H1 (cell line): ENCODE data around the gene PRR7. TPM values are rescaled to one million over a fixed set of nuclear protein-coding genes. Genes with fewer than 3 reads are reported as not detected.
"Not testable (repeated sequence)": the region's sequence is repeated elsewhere in the genome, so short reads cannot be mapped to it uniquely, and the experiment has no call there.

Source experiments
- CTCF ChIA-PET: fragments of 300-600 bp; sonication (Branson Sonifier 250); formaldehyde crosslinking; loops from one replicate; lab custom pipeline; 2021; ENCODE audit not compliant: partially characterized antibody; lab: Charles Lee
- POLR2A ChIA-PET: fragments of 300-600 bp; sonication (Branson Sonifier 250); formaldehyde crosslinking; loops from one replicate; lab custom pipeline; 2021; ENCODE audit warnings: inconsistent platforms; ENCODE audit not compliant: partially characterized antibody; lab: Charles Lee
- DNase-seq, 2 experiments: peaks; one replicate each; pipeline versions ENCODE4 v3.0.0 to v3.0.0-alpha.2; 2010 to 2022; ENCODE audit warnings: low spot score in 2 of 2, low read depth in 1 of 2, mixed read lengths in 1 of 2
- FAIRE-seq: peaks from 2 replicates; lab custom pipeline; 2011; peaks lifted over from hg19 to GRCh38; lab: Jason Lieb, UNC
- H2AFZ ChIP-seq: 2 replicates; pipeline ENCODE4 v1.8.1; 2012; ENCODE audit warnings: low read length, inconsistent platforms
- H2AK5ac ChIP-seq: 2 replicates; pipeline ENCODE4 v1.6.1; 2013; ENCODE audit warnings: low read depth, low read length
- H2BK120ac ChIP-seq: replicated peaks from 2 replicates; pipeline ENCODE3; 2013; ENCODE audit warnings: low read depth, low read length, inconsistent platforms
- H2BK12ac ChIP-seq: 2 replicates; pipeline ENCODE4 v1.6.1; 2013; ENCODE audit warnings: low read depth, low read length
- H2BK15ac ChIP-seq: 2 replicates; pipeline ENCODE4 v1.6.1; 2013; ENCODE audit warnings: low read length
- H2BK20ac ChIP-seq: 2 replicates; pipeline ENCODE4 v1.6.1; 2013; ENCODE audit warnings: low read length
- H2BK5ac ChIP-seq: 2 replicates; pipeline ENCODE4 v1.6.1; 2013; ENCODE audit warnings: low read depth, low read length
- H3K14ac ChIP-seq: 2 replicates; pipeline ENCODE4 v1.6.1; 2013; ENCODE audit warnings: inconsistent platforms; ENCODE audit not compliant: insufficient read length
- H3K18ac ChIP-seq: 2 replicates; pipeline ENCODE4 v1.6.1; 2013; ENCODE audit warnings: low read length; ENCODE audit errors: extremely low read depth
- H3K23ac ChIP-seq: 2 replicates; pipeline ENCODE4 v1.6.1; 2013; ENCODE audit warnings: inconsistent platforms; ENCODE audit not compliant: insufficient read length
- H3K23me2 ChIP-seq: 2 replicates; pipeline ENCODE4 v1.6.1; 2013; ENCODE audit warnings: low read depth, low read length
- H3K27ac ChIP-seq: 2 replicates; pipeline ENCODE4 v1.6.1; 2011; ENCODE audit warnings: low read depth, low read length, inconsistent platforms
- H3K27me3 ChIP-seq, 4 experiments: replicated peaks in 1 of 4; 1 replicate in 1 of 4; 2 replicates in 3 of 4; pipeline versions ENCODE4 v1.6.1 to v1.8.1; 2011 to 2013; ENCODE audit warnings: low read length in 3 of 4, mild to moderate bottlenecking in 3 of 4, inconsistent platforms in 2 of 4, mixed read lengths in 2 of 4, moderate library complexity in 1 of 4; ENCODE audit not compliant: control insufficient read depth in 3 of 4, insufficient read depth in 3 of 4; ENCODE audit errors: extremely low read depth in 1 of 4
- H3K36me3 ChIP-seq, 4 experiments: 2 replicates each; pipeline versions ENCODE4 v1.6.1 to v1.8.1; 2011 to 2013; ENCODE audit warnings: mild to moderate bottlenecking in 4 of 4, low read length in 3 of 4, moderate library complexity in 2 of 4, control low read depth in 1 of 4, inconsistent platforms in 1 of 4; ENCODE audit not compliant: insufficient read depth in 4 of 4, control insufficient read depth in 2 of 4
- H3K4ac ChIP-seq: replicated peaks from 2 replicates; pipeline ENCODE3; 2013; ENCODE audit warnings: low read length, low read depth, mixed read lengths, inconsistent platforms; ENCODE audit not compliant: insufficient read length
- H3K4me1 ChIP-seq, 4 experiments: replicated peaks in 1 of 4; 1 replicate in 1 of 4; 2 replicates in 3 of 4; pipeline versions ENCODE4 v1.6.1 to v1.8.1; 2011 to 2013; ENCODE audit warnings: low read length in 3 of 4, inconsistent platforms in 2 of 4, mixed read lengths in 1 of 4; ENCODE audit not compliant: insufficient read depth in 4 of 4, control insufficient read depth in 3 of 4
- H3K4me2 ChIP-seq, 2 experiments: 2 replicates each; pipeline versions ENCODE4 v1.6.1 to v1.8.1; 2011 to 2013; ENCODE audit warnings: low read depth in 2 of 2, low read length in 2 of 2, control low read depth in 1 of 2, inconsistent platforms in 1 of 2, mild to moderate bottlenecking in 1 of 2; ENCODE audit not compliant: insufficient read depth in 1 of 2
- H3K4me3 ChIP-seq, 4 experiments: fragments of 200-600, 300-600 bp in 1 of 4; sonication (generic), shearing (Covaris generic), sonication (Bioruptor Twin) in 1 of 4; 2 replicates each; pipeline versions ENCODE4 v1.5.1 to v1.8.1; 2011 to 2016; ENCODE audit warnings: low read length in 4 of 4, low read depth in 3 of 4, control low read depth in 2 of 4, inconsistent platforms in 2 of 4, mild to moderate bottlenecking in 2 of 4, mixed read lengths in 1 of 4, moderate library complexity in 1 of 4; ENCODE audit not compliant: insufficient read depth in 2 of 4; ENCODE audit errors: extremely low read depth in 1 of 4
- H3K56ac ChIP-seq: replicated peaks from 2 replicates; pipeline ENCODE3; 2013; ENCODE audit warnings: low read depth, mild to moderate bottlenecking, mixed read lengths, low read length, inconsistent platforms; ENCODE audit not compliant: insufficient read length
- H3K79me1 ChIP-seq: 2 replicates; pipeline ENCODE4 v1.6.1; 2013; ENCODE audit warnings: low read depth, low read length, control low read depth
- H3K79me2 ChIP-seq, 2 experiments: 2 replicates each; pipeline versions ENCODE4 v1.6.1 to v1.8.1; 2012 to 2013; ENCODE audit warnings: low read length in 2 of 2, mild to moderate bottlenecking in 2 of 2, inconsistent platforms in 1 of 2; ENCODE audit not compliant: insufficient read depth in 2 of 2, control insufficient read depth in 1 of 2
- H3K9ac ChIP-seq, 4 experiments: replicated peaks in 1 of 4; 1 replicate in 1 of 4; 2 replicates in 3 of 4; pipeline versions ENCODE4 v1.6.1 to v1.8.1; 2011 to 2013; ENCODE audit warnings: low read depth in 3 of 4, low read length in 3 of 4, control low read depth in 2 of 4, mild to moderate bottlenecking in 2 of 4, moderate library complexity in 2 of 4, inconsistent platforms in 1 of 4; ENCODE audit errors: extremely low read depth in 1 of 4
- H3K9me3 ChIP-seq, 2 experiments: 2 replicates each; pipeline versions ENCODE4 v1.6.1 to v1.8.1; 2012 to 2013; ENCODE audit warnings: mild to moderate bottlenecking in 2 of 2, moderate library complexity in 2 of 2, control low read depth in 1 of 2, inconsistent platforms in 1 of 2, low read depth in 1 of 2, low read length in 1 of 2, mixed read lengths in 1 of 2; ENCODE audit not compliant: insufficient read depth in 2 of 2
- H4K20me1 ChIP-seq, 2 experiments: replicated peaks in 1 of 2; 2 replicates each; pipeline versions ENCODE3 to v1.8.1; 2011 to 2013; ENCODE audit warnings: inconsistent platforms in 2 of 2, low read length in 2 of 2, mild to moderate bottlenecking in 1 of 2; ENCODE audit not compliant: insufficient read depth in 2 of 2, control insufficient read depth in 1 of 2
- H4K5ac ChIP-seq: 2 replicates; pipeline ENCODE4 v1.6.1; 2013; ENCODE audit warnings: low read length, low read depth, mixed read lengths, inconsistent platforms; ENCODE audit not compliant: insufficient read length
- H4K8ac ChIP-seq: 2 replicates; pipeline ENCODE4 v1.8.0; 2013; ENCODE audit warnings: mild to moderate bottlenecking, moderate library complexity, low read length, inconsistent platforms; ENCODE audit not compliant: insufficient read depth; ENCODE audit errors: extremely low read depth
- H4K91ac ChIP-seq: replicated peaks from 2 replicates; pipeline ENCODE3; 2013; ENCODE audit warnings: low read length, mixed read lengths, inconsistent platforms; ENCODE audit not compliant: insufficient read length
- WGBS, 2 experiments: shearing (Covaris generic) in 1 of 2; methylation state at CpG; one replicate each; pipeline versions ENCODE4 v1.1.6 to v1.1.7; 2013 to 2015; ENCODE audit warnings: low lambda C conversion rate in 2 of 2, mixed read lengths in 2 of 2, inconsistent platforms in 1 of 2, low coverage in 1 of 2, missing lambda C conversion rate in 1 of 2; ENCODE audit not compliant: insufficient replicate concordance in 2 of 2, insufficient coverage in 1 of 2, insufficient read length in 1 of 2; ENCODE audit errors: extremely low coverage in 1 of 2, missing lambda C conversion rate in 1 of 2; 5-methylcytosine and 5-hydroxymethylcytosine counted together
- polyA plus RNA-seq, 7 experiments: library from polyadenylated mRNA; depleted of rRNA in 3 of 7; stranded (reverse) in 5 of 7; unstranded in 2 of 7; fragments of >200 nt in 5 of 7; fragments of 200-250 nt in 2 of 7; gene quantifications; 1 replicate in 5 of 7; 2 replicates in 1 of 7; 4 replicates in 1 of 7; pipeline versions ENCODE4 v1.2.1 to v1.2.3, GENCODE V29; 2011 to 2013; ENCODE audit warnings: missing spikeins in 2 of 7, mixed read lengths in 2 of 7
- total RNA-seq: library from RNA; stranded (reverse); fragmentation: NEBNext Ultra II Directional; extraction: Animal tissue kit (Norgen Biotek cat#: 25700); gene quantifications from 2 replicates; pipeline ENCODE4 v1.2.1, GENCODE V29; 2021

The PRR7 gene
- total and polyA plus RNA-seq, 2 of the 8 experiments (the other 6 are each of a cell fraction or from before 2014, with no cell fraction given): 8.0 to 11.8 TPM

- not testable (repeated sequence) for H3K14ac ChIP-seq, H3K23me2 ChIP-seq, H3K79me1 ChIP-seq, H3K23ac ChIP-seq, H3K56ac ChIP-seq, H3K27me3 ChIP-seq, DNase-seq, H3K4ac ChIP-seq, H3K79me2 ChIP-seq, H3K9me3 ChIP-seq, H2BK5ac ChIP-seq, H2AFZ ChIP-seq, H3K18ac ChIP-seq, H3K4me1 ChIP-seq, H2BK20ac ChIP-seq, H2BK120ac ChIP-seq, H4K5ac ChIP-seq, H3K36me3 ChIP-seq, H3K27ac ChIP-seq, H3K4me3 ChIP-seq, H2BK15ac ChIP-seq, H4K8ac ChIP-seq, H2AK5ac ChIP-seq, H4K91ac ChIP-seq, H2BK12ac ChIP-seq, H3K4me2 ChIP-seq, FAIRE-seq, H3K9ac ChIP-seq, H4K20me1 ChIP-seq
- ChIA-PET POLR2A (interaction anchor here (1.1 to 24.2 kb wide), 2 partner anchors 12 to 24 kb away, joined by 3 to 460 read pairs; partner anchors contain the start of gene PRR7), CTCF (interaction anchor here (2.0 to 4.8 kb wide), 3 partner anchors 17 to 33 kb away, joined by 6 to 15 read pairs (median 14); no protein-coding TSS in a partner anchor)
- 76% methylated on average over 5 of the region's 7 CpGs; no CpG with 5 or more reads in 1 of the 2 experiments for WGBS, 2 experiments
Measured at GRCh38 chr5:177420472-177420871, 26.1 kb upstream of the PRR7 start.
